GM19239 (cell line): ENCODE results near the gene SLC38A1.
"Not testable (repeated sequence)": the region's sequence is repeated elsewhere in the genome, so short reads cannot be mapped to it uniquely, and the experiment has no call there.

Experiments
- DNase-seq: peaks from one replicate; pipeline ENCODE4 v3.0.0; 2011; ENCODE audit warnings: low spot score; ENCODE audit not compliant: insufficient read length
- FAIRE-seq: peaks from 2 replicates; lab custom pipeline; 2011; peaks lifted over from hg19 to GRCh38; lab: Jason Lieb, UNC

The SLC38A1 gene

DNA sequence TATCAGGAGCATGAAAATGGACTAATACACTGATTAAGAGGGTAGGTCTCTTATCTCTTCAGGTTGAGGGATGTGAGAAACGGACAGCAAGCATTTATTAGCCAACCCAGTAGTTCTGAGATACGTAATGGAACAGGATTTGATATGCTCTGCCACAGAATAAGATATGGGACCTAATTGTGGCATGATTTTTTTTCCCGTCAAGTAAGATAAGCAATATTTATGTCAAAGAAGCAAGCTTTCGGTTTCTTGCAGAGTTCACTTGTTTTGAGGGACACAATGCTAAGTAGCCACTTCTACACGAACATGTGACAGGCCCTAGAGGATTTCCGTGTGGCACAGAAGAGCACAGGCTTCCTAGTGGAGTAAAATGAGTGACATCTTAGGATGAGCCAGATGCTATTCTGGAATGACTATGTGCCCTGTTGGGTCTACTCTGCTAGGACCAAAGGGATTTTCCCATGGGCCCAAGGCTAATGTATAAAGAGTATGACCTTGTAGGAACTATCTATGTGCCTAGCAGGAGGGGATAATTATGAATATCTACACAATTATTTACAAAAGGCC, 57.9 kb downstream of the SLC38A1 start:
- FAIRE-seq = peak; percentile 76

GRCh38 chr12:46209914-46210872, 58.6 kb downstream of the SLC38A1 start:
- DNase-seq = no peak
- peak; percentile 86 for FAIRE-seq

More for the DNA sequence above, 57.9 kb downstream of the SLC38A1 start:
- no peak for DNase-seq

- FAIRE-seq (no peak), DNase-seq (no peak)
Measured at GRCh38 chr12:46209170-46209569, 59.7 kb downstream of the SLC38A1 start.

- DNase-seq = no peak
Measured at GRCh38 chr12:46208370-46208769, 60.5 kb downstream of the SLC38A1 start.

GRCh38 chr12:46207644-46208043, 61.2 kb downstream of the SLC38A1 start:
- DNase-seq (no peak), FAIRE-seq (no peak)

More at GRCh38 chr12:46208370-46208769, 60.5 kb downstream of the SLC38A1 start:
- FAIRE-seq = no peak

GRCh38 chr12:46206471-46206870, 62.4 kb downstream of the SLC38A1 start:
- no peak for DNase-seq
- no peak for FAIRE-seq

DNA sequence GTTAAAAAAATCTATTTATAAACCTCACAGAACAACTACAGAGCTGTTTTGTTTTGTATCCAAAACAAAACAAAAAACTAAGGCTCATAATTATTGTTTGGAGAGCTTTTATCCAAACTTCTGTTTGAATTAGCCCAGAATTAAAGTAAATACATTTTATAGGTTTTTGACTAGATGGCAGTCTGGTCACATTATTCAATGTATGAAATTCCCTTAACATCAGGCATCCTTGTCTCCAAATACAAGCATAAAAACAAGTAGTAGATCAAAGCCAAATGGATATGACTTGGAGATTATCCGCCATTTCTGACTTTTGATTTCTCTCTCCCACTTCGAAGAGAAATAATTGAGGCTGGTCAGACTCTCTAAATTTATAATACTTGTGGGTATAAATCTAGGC, 63.5 kb downstream of the SLC38A1 start:
- FAIRE-seq (peak; percentile 11), DNase-seq (no peak)

DNA sequence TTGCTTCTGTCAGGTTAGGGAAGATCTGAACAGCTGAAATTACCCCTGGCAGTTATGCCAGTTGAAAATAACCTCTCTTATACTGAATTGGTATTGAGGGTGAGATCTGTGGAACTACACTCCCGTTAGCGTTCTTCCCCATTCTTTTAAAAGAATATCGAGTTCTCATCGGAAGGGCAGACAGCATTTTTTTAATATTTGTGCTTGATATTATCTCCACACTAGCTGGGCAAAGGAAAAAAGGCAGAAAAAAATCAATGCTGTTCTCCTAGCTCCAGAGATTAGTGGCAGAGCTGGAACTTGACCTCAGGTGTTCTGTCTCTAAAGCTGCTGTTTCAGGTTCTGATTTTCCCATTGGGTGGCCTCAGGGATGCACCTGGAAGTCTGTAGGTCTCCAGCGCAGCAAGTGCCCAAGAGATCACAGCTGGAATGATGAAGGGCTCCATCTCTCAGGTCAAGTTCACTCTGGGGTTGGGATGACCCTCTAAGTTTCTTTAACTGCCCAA, 67.5 kb downstream of the SLC38A1 start:
- DNase-seq (no peak), FAIRE-seq (no peak)

DNA sequence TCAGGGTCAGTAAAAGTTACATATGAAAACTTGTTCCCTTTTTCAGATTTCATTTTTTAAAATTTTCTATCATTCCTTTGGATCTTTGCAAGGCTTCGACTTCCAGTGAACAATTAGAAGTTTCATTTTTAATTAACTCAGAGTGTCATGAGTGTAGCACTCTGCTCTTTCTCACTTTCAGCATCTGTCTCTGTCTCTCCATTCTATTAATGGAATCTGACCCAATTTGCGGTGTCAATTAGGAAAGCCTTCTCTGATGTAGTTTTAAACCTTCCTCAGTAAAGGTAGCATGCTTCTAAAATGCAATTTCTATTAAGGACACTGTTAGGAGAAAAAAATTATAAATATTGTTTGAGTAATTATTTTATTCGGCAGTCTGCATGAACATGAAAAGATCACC, 68.3 kb downstream of the SLC38A1 start:
- FAIRE-seq (no peak), DNase-seq (no peak)

DNA sequence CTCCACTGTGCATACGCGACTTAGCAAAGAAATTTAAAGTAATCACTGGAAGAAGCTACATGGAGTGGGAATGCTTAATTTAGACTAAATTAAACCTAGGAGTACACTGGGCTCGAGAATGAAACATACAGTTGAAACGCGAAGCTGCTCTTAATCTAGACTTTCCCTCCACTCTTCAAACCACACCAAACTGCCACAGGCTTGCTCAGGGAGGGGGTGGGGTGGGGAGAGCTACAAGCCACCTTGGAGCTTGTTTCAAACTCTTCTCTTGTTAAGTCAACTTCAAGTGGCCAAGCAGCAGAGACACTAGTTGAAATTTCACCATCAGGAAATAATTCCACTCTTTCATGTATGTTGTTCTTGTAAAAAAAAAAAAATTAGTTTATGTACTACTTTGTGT, 69.9 kb downstream of the SLC38A1 start:
- FAIRE-seq (no peak), DNase-seq (no peak)

DNA sequence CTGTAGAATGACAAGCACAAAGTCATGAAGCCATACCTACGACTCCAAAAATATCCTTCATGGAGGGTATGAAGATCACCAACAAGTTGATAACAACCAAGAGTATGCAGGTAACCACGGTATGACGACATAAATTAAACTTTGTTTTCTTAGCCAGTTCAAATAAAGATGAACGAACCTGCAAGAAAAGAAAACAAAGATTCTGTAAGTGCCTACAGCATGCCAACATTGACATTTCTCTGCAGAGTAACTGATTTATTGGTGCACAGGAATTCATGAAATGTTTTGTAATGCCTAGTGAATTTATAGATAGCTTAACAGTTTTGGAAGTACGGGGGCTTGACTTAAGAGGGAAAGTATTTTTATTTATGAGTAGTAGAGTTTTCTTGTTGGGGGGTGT, 71.0 kb downstream of the SLC38A1 start:
- FAIRE-seq (no peak), DNase-seq (no peak)

GRCh38 chr12:46190533-46190932, 78.3 kb downstream of the SLC38A1 start:
- not testable (repeated sequence) for DNase-seq, FAIRE-seq

DNA sequence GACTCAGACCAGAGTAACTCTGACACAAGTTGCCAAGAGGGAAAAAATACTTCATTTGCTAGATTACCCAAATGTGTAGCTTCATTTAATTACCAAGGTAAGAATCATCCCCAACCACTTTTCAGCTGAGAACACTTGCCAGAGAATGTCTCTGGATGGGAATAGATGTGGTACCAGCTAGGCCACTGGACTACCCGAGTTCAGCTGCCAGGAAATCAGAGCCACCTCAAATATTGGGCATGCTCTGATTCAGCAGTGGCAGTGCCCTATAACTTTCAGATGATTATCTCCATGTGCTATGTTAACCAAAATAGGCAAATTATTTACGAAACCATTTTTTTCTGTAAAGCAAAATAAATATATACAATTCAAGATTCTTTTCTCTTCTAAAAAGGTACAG, 80.7 kb downstream of the SLC38A1 start:
- FAIRE-seq (no peak), DNase-seq (no peak)

GRCh38 chr12:46187023-46187422, 81.8 kb downstream of the SLC38A1 start:
- no peak for FAIRE-seq
- no peak for DNase-seq

- FAIRE-seq (no peak), DNase-seq (no peak)
Measured at GRCh38 chr12:46186088-46186487, 82.8 kb downstream of the SLC38A1 start.

DNA sequence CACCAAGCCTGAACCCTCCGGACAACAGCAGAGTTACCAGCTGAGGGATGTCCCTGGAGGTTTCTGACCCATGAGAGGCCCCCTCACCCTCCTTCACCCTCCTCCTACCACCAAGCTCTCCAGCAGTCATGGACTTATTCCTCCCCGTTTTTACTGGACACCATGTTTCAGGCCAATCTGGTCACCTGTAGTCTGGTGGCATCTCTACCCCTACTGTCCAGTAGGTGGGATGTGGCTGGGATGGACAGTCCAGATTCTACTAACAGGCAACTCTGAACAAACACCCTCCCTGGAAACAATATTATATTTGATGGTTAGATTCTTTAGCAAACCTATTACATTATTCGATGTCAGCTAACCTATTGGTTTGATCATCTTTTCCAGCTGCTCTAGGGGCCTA, 83.2 kb downstream of the SLC38A1 start:
- no peak for FAIRE-seq
- DNase-seq = no peak

DNA sequence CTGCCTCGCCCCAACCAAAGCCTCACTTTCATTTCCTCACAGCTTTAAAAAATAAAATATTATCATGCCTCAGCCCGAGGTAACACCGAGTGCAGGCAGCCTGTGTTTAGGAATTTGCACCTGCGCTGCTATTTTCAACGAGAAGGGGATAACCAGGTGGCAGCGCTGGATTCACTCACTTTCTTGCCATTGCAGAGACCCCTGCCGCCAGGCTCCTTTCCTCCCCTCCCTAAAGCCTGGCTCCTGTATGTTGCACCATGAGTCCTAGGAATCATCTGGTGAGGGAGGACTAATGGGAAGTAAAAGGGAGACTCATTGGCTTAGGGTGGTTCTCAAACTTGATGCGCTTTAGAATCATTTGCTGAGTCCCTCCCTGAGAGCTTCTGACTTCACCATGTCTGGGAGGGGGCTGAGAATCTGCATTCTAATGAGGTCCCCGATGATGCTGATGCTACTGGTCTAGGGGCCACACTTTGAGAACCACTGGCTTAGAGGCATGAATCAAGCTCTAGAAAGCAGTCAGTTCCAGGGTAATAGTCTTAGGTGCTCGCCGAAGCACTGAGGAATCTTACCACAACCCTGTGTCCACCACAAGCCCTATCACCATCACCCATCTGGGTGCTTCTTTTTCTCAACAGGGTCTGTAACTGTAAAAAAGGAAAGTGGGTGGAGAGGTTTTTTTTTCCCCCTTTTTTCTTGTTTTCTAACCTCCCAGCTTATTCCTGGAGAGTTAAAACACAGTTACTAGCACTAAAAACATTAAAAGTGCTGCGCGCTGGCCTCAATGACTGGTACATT, 83.8 kb downstream of the SLC38A1 start:
- FAIRE-seq (no peak), DNase-seq (no peak)

- FAIRE-seq (no peak), DNase-seq (no peak)
Measured at GRCh38 chr12:46183112-46183511, 85.7 kb downstream of the SLC38A1 start.

DNA sequence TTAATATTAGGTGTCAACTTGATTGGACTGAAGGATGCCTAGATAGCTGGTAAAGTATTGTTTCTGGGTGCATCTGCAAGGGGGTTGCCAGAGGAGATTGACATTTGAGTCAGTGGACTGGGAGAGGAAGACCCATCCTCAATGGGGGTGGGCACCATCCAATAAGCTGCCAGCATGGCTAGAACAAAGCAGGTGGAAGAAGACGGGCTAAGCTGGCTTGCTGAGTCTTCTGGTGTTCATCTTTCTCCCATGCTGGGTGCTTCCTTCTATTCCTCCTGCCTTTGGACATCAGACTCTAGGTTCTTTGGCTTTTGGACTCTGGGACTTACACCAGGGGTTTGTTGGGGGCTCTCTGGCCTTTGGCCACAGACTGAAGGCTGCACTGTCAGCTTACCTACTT, 87.4 kb downstream of the SLC38A1 start:
- FAIRE-seq (no peak), DNase-seq (no peak)

GRCh38 chr12:46179693-46180452, 89.0 kb downstream of the SLC38A1 start:
- no peak for DNase-seq
- FAIRE-seq = peak; percentile 84
